Vagina (tissue), 2 donors: Measurements from ENCODE around the gene SLC16A9.
"Not testable (repeated sequence)": the region's sequence is repeated elsewhere in the genome, so short reads cannot be mapped to it uniquely, and the experiment has no call there.

Experiments
- POLR2A ChIP-seq, 2 donors: fragments of 450-650 bp; IDR thresholded peaks; one replicate each; pipeline ENCODE4 v1.6.1; 2017; ENCODE audit warnings: antibody characterized with exemption in 2 of 2, mild to moderate bottlenecking in 2 of 2, moderate library complexity in 2 of 2
- TF ChIP-seq, protein P1 (sequence below), 3 experiments: fragments of 450-650 bp in 2 of 3; fragments of 200-600 bp in 1 of 3; sonication (generic) in 1 of 3; IDR thresholded peaks; one replicate each; pipeline ENCODE4 v1.5.1; 2017 to 2019; ENCODE audit warnings: antibody characterized with exemption in 3 of 3, mild to moderate bottlenecking in 2 of 3, moderate library complexity in 2 of 3

DNA sequence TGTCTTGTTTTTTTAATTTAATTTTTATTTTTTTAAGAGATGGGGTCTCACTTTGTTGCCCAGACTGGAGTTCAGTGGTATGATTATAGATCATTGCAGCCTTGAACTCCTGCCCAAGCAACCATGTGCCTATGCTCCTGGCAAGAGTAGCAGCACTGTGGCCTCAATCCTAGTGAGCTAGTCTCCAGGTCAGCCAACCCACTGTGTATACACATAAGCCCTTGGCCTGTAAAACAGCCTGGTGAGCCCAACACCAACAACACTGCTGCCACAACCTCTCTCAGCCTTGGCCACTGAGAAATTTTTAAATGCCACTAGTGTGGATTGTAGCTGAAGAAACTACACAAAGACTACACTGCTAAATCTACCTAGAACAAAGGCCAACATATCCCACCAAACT is 68.0 kb downstream of the SLC16A9 start:
- TF ChIP-seq, protein P1, sequence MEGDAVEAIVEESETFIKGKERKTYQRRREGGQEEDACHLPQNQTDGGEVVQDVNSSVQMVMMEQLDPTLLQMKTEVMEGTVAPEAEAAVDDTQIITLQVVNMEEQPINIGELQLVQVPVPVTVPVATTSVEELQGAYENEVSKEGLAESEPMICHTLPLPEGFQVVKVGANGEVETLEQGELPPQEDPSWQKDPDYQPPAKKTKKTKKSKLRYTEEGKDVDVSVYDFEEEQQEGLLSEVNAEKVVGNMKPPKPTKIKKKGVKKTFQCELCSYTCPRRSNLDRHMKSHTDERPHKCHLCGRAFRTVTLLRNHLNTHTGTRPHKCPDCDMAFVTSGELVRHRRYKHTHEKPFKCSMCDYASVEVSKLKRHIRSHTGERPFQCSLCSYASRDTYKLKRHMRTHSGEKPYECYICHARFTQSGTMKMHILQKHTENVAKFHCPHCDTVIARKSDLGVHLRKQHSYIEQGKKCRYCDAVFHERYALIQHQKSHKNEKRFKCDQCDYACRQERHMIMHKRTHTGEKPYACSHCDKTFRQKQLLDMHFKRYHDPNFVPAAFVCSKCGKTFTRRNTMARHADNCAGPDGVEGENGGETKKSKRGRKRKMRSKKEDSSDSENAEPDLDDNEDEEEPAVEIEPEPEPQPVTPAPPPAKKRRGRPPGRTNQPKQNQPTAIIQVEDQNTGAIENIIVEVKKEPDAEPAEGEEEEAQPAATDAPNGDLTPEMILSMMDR (IDR thresholded peaks at IDR 0.05), result not testable (repeated sequence)
- TF ChIP-seq POLR2A (IDR thresholded peaks at IDR 0.05), result not testable (repeated sequence)
